ENCODE data around the gene TMPRSS15.
"Not testable (repeated sequence)": the region's sequence is repeated elsewhere in the genome, so short reads cannot be mapped to it uniquely, and the experiment has no call there.

TMPRSS15 gene

GRCh38 chr21:18384771-18385170 lies 18.8 kb downstream of the TMPRSS15 start:
- Mint-ChIP-seq H3K4me1 (no peaks in the 10 kb centered on the region), H3K36me3 (ENCODE audit: insufficient read depth) (no peaks in the 10 kb centered on the region), H3K27ac (ENCODE audit: low read depth) (no peak overlapping the region), H3K4me3 (no peak overlapping the region), H3K9me3 (no peaks in the 10 kb centered on the region), H3K27me3 (no peaks in the 10 kb centered on the region)
- ATAC-seq (replicated peaks; ENCODE audit: extremely low read depth, poor library complexity, severe bottlenecking) = no peak
- DNase-seq (ENCODE audit: low spot score in 2 of 2) = no peak

DNA sequence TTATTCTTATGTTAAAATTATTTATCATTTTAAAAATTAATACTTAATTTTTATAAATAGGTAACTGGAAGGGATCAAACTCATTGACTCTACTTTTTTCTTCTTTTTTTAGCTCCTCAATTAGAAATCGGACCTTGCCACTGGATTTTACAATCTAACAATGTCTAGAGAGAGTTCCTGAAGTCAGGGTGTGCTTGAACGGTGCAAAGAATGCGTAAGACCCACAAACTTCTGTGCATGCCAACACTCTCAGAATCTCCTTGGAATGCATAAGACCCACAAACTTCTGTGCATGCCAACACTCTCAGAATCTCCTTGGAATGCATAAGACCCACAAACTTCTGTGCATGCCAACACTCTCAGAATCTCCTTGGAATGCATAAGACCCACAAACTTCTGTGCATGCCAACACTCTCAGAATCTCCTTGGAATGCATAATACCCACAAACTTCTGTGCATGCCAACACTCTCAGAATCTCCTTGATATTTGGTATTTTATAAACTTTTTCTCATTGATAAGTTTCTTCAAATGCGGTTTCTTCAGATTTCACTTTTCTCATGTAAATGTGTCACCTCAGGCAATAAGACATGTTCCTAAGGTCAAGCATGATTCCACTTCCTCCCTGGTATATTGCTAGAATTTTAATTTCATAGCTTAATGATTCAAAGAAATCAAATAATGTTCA lies 20.5 kb downstream of the TMPRSS15 start:
- H3K27ac Mint-ChIP-seq (ENCODE audit: low read depth); H3K4me1 Mint-ChIP-seq; ATAC-seq (replicated peaks; ENCODE audit: extremely low read depth, poor library complexity, severe bottlenecking); DNase-seq (ENCODE audit: low spot score in 2 of 2); H3K27me3 Mint-ChIP-seq; H3K4me3 Mint-ChIP-seq; H3K9me3 Mint-ChIP-seq; H3K36me3 Mint-ChIP-seq (ENCODE audit: insufficient read depth): not testable (repeated sequence)

- H3K36me3 Mint-ChIP-seq (ENCODE audit: insufficient read depth) = no peaks in the 10 kb centered on the region
- no peaks in the 10 kb centered on the region for H3K9me3 Mint-ChIP-seq
- H3K27me3 Mint-ChIP-seq = no peaks in the 10 kb centered on the region
- no peaks in the 10 kb centered on the region for H3K4me1 Mint-ChIP-seq
- no peak overlapping the region for H3K27ac Mint-ChIP-seq (ENCODE audit: low read depth)
- no peak overlapping the region for H3K4me3 Mint-ChIP-seq
- no peak for DNase-seq (ENCODE audit: low spot score in 2 of 2)
- no peak for ATAC-seq (replicated peaks; ENCODE audit: extremely low read depth, poor library complexity, severe bottlenecking)
Measured at GRCh38 chr21:18382141-18382540, 21.4 kb downstream of the TMPRSS15 start.

GRCh38 chr21:18373606-18374005 lies 30.0 kb downstream of the TMPRSS15 start:
- H3K27ac Mint-ChIP-seq (ENCODE audit: low read depth) = no peak overlapping the region
- H3K27me3 Mint-ChIP-seq = no peaks in the 10 kb centered on the region
- H3K36me3 Mint-ChIP-seq (ENCODE audit: insufficient read depth) = no peaks in the 10 kb centered on the region
- no peak overlapping the region for H3K4me3 Mint-ChIP-seq
- no peak for DNase-seq (ENCODE audit: low spot score in 2 of 2)
- H3K4me1 Mint-ChIP-seq = no peaks in the 10 kb centered on the region
- no peak for ATAC-seq (replicated peaks; ENCODE audit: extremely low read depth, poor library complexity, severe bottlenecking)
- H3K9me3 Mint-ChIP-seq = peaks cover 7% of the 10 kb centered on the region

- ATAC-seq (replicated peaks; ENCODE audit: extremely low read depth, poor library complexity, severe bottlenecking) (no peak), DNase-seq (ENCODE audit: low spot score in 2 of 2) (no peak)
- no peaks in the 10 kb centered on the region for H3K36me3 Mint-ChIP-seq (ENCODE audit: insufficient read depth)
- no peak overlapping the region for H3K27ac Mint-ChIP-seq (ENCODE audit: low read depth)
- H3K4me3 Mint-ChIP-seq = no peak overlapping the region
- no peaks in the 10 kb centered on the region for H3K27me3 Mint-ChIP-seq
- H3K4me1 Mint-ChIP-seq = no peaks in the 10 kb centered on the region
- H3K9me3 Mint-ChIP-seq = peaks cover 7% of the 10 kb centered on the region
Measured at GRCh38 chr21:18370301-18370700, 33.3 kb downstream of the TMPRSS15 start.

DNA sequence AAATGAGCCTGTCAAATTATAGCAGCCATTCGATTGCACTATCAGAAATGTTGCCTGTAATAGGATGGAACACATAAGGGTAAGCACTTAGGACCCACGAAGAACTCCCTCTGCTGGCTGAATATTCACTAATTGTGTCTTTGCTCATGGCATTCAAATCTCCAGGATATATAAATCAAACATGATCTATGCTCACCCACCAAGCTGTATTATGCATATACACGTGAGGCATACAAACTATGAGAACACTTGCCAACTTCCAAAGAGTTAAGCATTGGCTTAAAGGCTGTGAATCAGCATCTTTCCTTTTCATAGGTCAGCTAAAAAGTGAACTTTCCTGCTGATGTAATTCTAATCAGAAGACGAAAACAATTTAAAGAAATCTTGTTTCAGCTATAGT lies 34.5 kb downstream of the TMPRSS15 start:
- no peak overlapping the region for H3K4me3 Mint-ChIP-seq
- no peaks in the 10 kb centered on the region for H3K36me3 Mint-ChIP-seq (ENCODE audit: insufficient read depth)
- ATAC-seq (replicated peaks; ENCODE audit: extremely low read depth, poor library complexity, severe bottlenecking) = no peak
- no peak overlapping the region for H3K27ac Mint-ChIP-seq (ENCODE audit: low read depth)
- no peaks in the 10 kb centered on the region for H3K27me3 Mint-ChIP-seq
- peaks cover 7% of the 10 kb centered on the region for H3K9me3 Mint-ChIP-seq
- DNase-seq (ENCODE audit: low spot score in 2 of 2) = no peak
- H3K4me1 Mint-ChIP-seq = no peaks in the 10 kb centered on the region

DNA sequence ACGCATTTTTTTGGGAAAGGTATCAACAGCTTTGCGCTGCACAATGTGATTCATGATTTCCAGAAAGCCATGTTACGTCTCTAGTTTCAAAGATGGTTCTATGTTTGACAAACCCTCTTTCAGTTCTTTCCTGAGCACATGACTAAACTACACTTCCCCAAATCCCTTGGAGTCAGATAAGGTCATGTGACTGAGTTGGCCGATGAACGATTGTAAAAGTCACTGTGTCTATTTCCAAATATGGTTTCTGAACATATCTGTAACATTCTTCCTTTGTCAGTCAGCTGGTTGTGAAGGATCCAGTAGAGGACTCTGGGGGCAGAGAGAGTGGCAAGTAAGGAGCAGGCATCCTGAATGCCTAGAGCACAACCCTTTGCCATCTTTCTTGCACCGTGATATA lies 35.4 kb downstream of the TMPRSS15 start:
- no peak overlapping the region for H3K27ac Mint-ChIP-seq (ENCODE audit: low read depth)
- DNase-seq (ENCODE audit: low spot score in 2 of 2) (no peak), ATAC-seq (replicated peaks; ENCODE audit: extremely low read depth, poor library complexity, severe bottlenecking) (no peak)
- no peak overlapping the region for H3K4me3 Mint-ChIP-seq
- H3K4me1 Mint-ChIP-seq = no peaks in the 10 kb centered on the region
- H3K27me3 Mint-ChIP-seq = no peaks in the 10 kb centered on the region
- H3K36me3 Mint-ChIP-seq (ENCODE audit: insufficient read depth) = no peaks in the 10 kb centered on the region
- no peaks in the 10 kb centered on the region for H3K9me3 Mint-ChIP-seq

DNA sequence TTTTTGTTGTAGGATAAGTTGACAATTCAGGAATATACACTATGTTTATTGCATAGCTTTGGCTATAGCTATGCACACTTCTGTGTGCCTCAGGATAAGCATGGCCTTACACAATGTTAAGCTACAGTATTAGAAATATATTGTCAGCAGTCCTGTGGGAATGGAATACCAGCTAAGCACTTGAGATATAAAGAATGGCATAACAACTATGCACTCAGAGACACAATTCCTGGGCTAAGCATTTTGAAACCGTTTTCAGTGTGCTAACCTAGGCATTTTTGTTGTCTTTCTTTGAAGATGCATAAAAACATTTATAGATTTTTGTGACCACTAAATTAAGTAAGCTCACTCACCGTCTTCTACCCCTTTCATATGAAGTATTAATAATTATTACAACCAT lies 46.8 kb downstream of the TMPRSS15 start:
- Mint-ChIP-seq H3K4me3 (no peak overlapping the region), H3K36me3 (ENCODE audit: insufficient read depth) (no peaks in the 10 kb centered on the region), H3K27me3 (no peaks in the 10 kb centered on the region), H3K4me1 (no peaks in the 10 kb centered on the region), H3K9me3 (peaks cover 11% of the 10 kb centered on the region), H3K27ac (ENCODE audit: low read depth) (no peak overlapping the region)
- ATAC-seq (replicated peaks; ENCODE audit: extremely low read depth, poor library complexity, severe bottlenecking) = no peak
- no peak for DNase-seq (ENCODE audit: low spot score in 2 of 2)

DNA sequence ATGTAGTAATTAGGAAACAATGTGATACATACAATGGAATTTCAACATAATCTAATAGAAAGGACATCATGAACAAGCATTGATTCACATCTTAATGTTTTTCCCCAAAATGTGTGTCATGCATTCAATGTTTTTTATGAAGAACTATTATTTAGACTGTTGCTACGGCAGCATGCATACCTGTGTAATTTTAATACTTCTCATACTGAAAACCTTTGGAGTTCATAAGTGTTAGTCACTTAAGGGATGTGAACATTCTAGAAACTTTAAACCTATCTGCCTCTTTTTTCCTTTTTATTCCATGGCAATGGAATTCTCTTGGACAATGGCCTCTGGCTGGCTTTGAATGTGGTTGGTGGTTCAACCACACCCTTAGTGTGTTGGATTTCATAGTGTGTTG lies 48.6 kb downstream of the TMPRSS15 start:
- no peaks in the 10 kb centered on the region for H3K27me3 Mint-ChIP-seq
- no peaks in the 10 kb centered on the region for H3K4me1 Mint-ChIP-seq
- no peak overlapping the region for H3K4me3 Mint-ChIP-seq
- H3K9me3 Mint-ChIP-seq = peaks cover 6% of the 10 kb centered on the region
- ATAC-seq (replicated peaks; ENCODE audit: extremely low read depth, poor library complexity, severe bottlenecking) = no peak
- no peaks in the 10 kb centered on the region for H3K36me3 Mint-ChIP-seq (ENCODE audit: insufficient read depth)
- H3K27ac Mint-ChIP-seq (ENCODE audit: low read depth) = no peak overlapping the region
- no peak for DNase-seq (ENCODE audit: low spot score in 2 of 2)

DNA sequence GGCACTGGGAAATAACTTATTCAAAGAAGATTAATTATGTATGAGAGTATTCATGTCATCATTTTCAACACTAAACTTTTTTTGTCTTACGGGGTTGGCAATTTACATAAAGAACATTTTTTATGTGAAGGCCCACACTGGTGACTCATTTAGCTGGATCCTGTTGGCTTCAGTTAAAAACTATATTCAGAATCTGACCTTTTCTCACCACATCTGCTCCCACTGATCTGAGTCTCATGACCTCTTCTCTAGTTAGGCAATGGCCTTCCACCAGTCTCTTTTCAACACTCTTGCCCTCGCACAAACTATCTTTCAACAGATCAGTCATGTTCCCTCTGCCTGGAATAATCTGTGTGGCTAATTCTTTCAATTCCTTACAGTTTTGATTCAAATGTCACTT lies 53.4 kb downstream of the TMPRSS15 start:
- Mint-ChIP-seq H3K36me3 (ENCODE audit: insufficient read depth) (no peaks in the 10 kb centered on the region), H3K27ac (ENCODE audit: low read depth) (no peak overlapping the region), H3K27me3 (no peaks in the 10 kb centered on the region), H3K4me1 (no peaks in the 10 kb centered on the region), H3K9me3 (peaks cover 11% of the 10 kb centered on the region), H3K4me3 (no peak overlapping the region)
- ATAC-seq (replicated peaks; ENCODE audit: extremely low read depth, poor library complexity, severe bottlenecking) = no peak
- DNase-seq (ENCODE audit: low spot score in 2 of 2) = no peak

DNA sequence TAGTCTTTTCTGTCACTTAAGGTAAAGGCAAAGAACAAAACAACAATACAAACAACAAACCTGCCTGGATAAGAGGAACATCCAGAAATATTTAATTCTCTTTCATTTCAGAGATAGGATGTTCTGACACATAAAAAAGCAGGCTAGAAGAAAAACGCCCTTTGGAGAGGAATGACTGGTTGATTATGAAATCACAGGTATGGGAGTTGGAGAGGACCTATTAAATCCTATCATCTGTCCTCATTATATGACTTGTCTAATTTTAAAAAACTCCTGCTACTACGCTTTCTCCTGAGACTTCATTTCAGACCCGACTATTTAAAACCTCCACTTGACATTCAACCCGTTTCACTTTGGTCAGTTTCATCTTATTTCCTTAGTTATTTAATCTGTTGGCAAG lies 54.1 kb downstream of the TMPRSS15 start:
- peaks cover 11% of the 10 kb centered on the region for H3K9me3 Mint-ChIP-seq
- no peak overlapping the region for H3K27ac Mint-ChIP-seq (ENCODE audit: low read depth)
- no peak for ATAC-seq (replicated peaks; ENCODE audit: extremely low read depth, poor library complexity, severe bottlenecking)
- no peak overlapping the region for H3K4me3 Mint-ChIP-seq
- DNase-seq (ENCODE audit: low spot score in 2 of 2) = no peak
- H3K4me1 Mint-ChIP-seq = no peaks in the 10 kb centered on the region
- H3K27me3 Mint-ChIP-seq = no peaks in the 10 kb centered on the region
- no peaks in the 10 kb centered on the region for H3K36me3 Mint-ChIP-seq (ENCODE audit: insufficient read depth)

DNA sequence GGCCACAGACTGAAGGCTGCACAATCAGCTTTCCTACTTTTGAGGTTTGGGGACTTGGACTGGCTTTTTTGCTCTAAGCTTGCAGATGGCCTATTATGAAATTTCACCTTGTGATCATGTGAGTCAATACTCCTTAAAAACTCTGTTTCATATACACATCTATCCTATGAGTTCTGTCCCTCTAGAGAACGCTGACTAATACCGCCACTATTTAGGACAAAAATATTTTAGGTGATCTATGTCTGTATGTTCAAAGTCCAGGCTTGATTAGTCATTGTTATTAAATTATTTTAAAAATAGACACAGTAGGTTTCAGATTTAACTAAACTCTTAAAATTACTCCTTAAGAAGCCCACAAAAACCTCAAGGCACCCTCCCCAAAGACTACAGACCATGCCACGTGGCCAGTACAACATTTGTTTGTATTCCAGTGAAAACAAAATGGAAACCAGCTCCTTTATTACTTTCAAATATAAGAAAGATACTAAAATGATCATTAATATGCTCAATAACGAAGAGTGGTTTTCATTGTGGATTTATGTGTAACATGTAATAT lies 63.1 kb downstream of the TMPRSS15 start:
- no peaks in the 10 kb centered on the region for H3K4me1 Mint-ChIP-seq
- peaks cover 13% of the 10 kb centered on the region for H3K9me3 Mint-ChIP-seq
- H3K27ac Mint-ChIP-seq (ENCODE audit: low read depth) = no peak overlapping the region
- DNase-seq (ENCODE audit: low spot score in 2 of 2) (no peak), ATAC-seq (replicated peaks; ENCODE audit: extremely low read depth, poor library complexity, severe bottlenecking) (no peak)
- no peaks in the 10 kb centered on the region for H3K36me3 Mint-ChIP-seq (ENCODE audit: insufficient read depth)
- no peak overlapping the region for H3K4me3 Mint-ChIP-seq
- no peaks in the 10 kb centered on the region for H3K27me3 Mint-ChIP-seq

DNA sequence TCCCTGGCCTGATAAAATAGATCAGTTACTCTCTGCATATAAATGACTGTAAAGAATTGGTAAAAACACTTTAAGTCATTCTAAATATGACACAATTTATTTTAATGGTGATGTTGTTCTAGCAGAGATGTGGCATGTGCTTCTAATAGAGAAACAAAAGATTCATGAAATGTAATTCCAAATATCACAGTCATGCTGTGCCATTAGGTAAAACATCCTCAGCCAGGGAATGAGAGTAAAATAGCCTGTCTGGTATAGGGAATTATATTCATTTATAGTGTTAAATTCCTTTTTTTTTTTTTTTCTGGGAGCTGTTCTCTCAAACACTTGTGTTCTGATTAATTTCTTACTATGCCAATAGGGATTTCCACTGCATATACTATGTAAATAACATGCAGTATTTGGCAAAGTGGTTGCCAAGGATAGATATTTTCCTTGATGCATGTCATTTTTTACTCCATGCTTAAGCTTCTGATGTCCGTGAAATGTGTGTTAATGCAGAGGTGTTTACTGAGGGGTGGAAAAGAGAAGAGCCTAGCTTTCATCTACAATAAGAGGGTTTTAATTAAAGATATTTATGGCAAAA lies 67.8 kb downstream of the TMPRSS15 start:
- Mint-ChIP-seq H3K27ac (ENCODE audit: low read depth) (no peak overlapping the region), H3K9me3 (no peaks in the 10 kb centered on the region), H3K4me3 (no peak overlapping the region), H3K36me3 (ENCODE audit: insufficient read depth) (no peaks in the 10 kb centered on the region), H3K27me3 (no peaks in the 10 kb centered on the region), H3K4me1 (no peaks in the 10 kb centered on the region)
- ATAC-seq (replicated peaks; ENCODE audit: extremely low read depth, poor library complexity, severe bottlenecking) = no peak
- no peak for DNase-seq (ENCODE audit: low spot score in 2 of 2)
